HEK293 (cell line): Measurements from ENCODE around the gene UBAP2.

Experiments used
- CTCF ChIA-PET: fragments of 350-600 bp; formaldehyde crosslinking; extraction: SDS; loops from one replicate; lab custom pipeline; 2021; ENCODE audit warnings: antibody characterized with exemption; lab: Yijun Ruan, JAX
- POLR2A ChIA-PET: fragments of 300-600 bp; formaldehyde crosslinking; extraction: SDS; loops from one replicate; lab custom pipeline; 2020; ENCODE audit warnings: antibody characterized with exemption, inconsistent platforms; lab: Yijun Ruan, JAX
- H3K27ac ChIP-seq: fragments of 200-500 bp; sonication (Bioruptor generic); 2 replicates; pipeline ENCODE4 v1.5.1; 2014; ENCODE audit warnings: low read depth, low read length, control low read depth, inconsistent platforms; ENCODE audit errors: extremely low read depth
- H3K36me3 ChIP-seq, 2 experiments: fragments of 200-500 bp in 1 of 2; sonication (Bioruptor generic) in 1 of 2; 1 replicate in 1 of 2; 2 replicates in 1 of 2; pipeline ENCODE4 v1.5.1; 2014 to 2017; ENCODE audit warnings: inconsistent platforms in 2 of 2, low read length in 2 of 2; ENCODE audit not compliant: control insufficient read depth in 2 of 2, insufficient read depth in 1 of 2
- H3K4me1 ChIP-seq: fragments of 200-500 bp; sonication (Bioruptor generic); 2 replicates; pipeline ENCODE4 v1.5.1; 2014; ENCODE audit warnings: mild to moderate bottlenecking, low read length, inconsistent platforms; ENCODE audit not compliant: control insufficient read depth, insufficient read depth
- H3K4me3 ChIP-seq: 2 replicates; pipeline ENCODE4 v1.5.1; 2011; ENCODE audit warnings: low read depth, mild to moderate bottlenecking, control low read depth, low read length, moderate library complexity
- H3K9me3 ChIP-seq: fragments of 200-500 bp; sonication (Bioruptor generic); 2 replicates; pipeline ENCODE4 v1.5.1; 2014; ENCODE audit warnings: low read depth, low read length, inconsistent platforms; ENCODE audit not compliant: control insufficient read depth, insufficient read depth
- HOXD13 ChIP-seq: sonication (generic); formaldehyde crosslinking; IDR thresholded peaks from 2 replicates; pipeline ENCODE4 v1.8.0; 2022; ENCODE audit warnings: missing genetic modification reagents, borderline replicate concordance
- PRDM1 ChIP-seq: fragments of 450-650 bp; formaldehyde crosslinking; IDR thresholded peaks from 2 replicates; pipeline ENCODE4; 2016; ENCODE audit warnings: missing biosample characterization, missing genetic modification characterization
- WT1 ChIP-seq: fragments of 450-650 bp; formaldehyde crosslinking; IDR thresholded peaks from 2 replicates; pipeline ENCODE4 v1.5.1; 2016; ENCODE audit warnings: missing biosample characterization, missing genetic modification characterization
- ZBTB26 ChIP-seq: fragments of 450-650 bp; formaldehyde crosslinking; optimal IDR thresholded peaks from 2 replicates; pipeline ENCODE3; 2016; ENCODE audit warnings: missing biosample characterization, mild to moderate bottlenecking, missing genetic modification characterization
- ZBTB44 ChIP-seq: fragments of 450-650 bp; IDR thresholded peaks from 2 replicates; pipeline ENCODE4 v1.5.1; 2018; ENCODE audit warnings: missing biosample characterization, mild to moderate bottlenecking, missing genetic modification characterization
- ZNF121 ChIP-seq: fragments of 450-650 bp; formaldehyde crosslinking; IDR thresholded peaks from 2 replicates; pipeline ENCODE4 v1.5.1; 2016; ENCODE audit warnings: missing biosample characterization, missing genetic modification characterization
- ZNF155 ChIP-seq: fragments of 450-650 bp; formaldehyde crosslinking; IDR thresholded peaks from 2 replicates; pipeline ENCODE4 v1.5.1; 2016; ENCODE audit warnings: missing biosample characterization, missing genetic modification characterization
- ZNF175 ChIP-seq: fragments of 450-650 bp; formaldehyde crosslinking; IDR thresholded peaks from 2 replicates; pipeline ENCODE4 v1.5.1; 2016; ENCODE audit warnings: missing biosample characterization, missing genetic modification characterization
- ZNF23 ChIP-seq: fragments of 450-650 bp; formaldehyde crosslinking; IDR thresholded peaks from 2 replicates; pipeline ENCODE4 v1.5.1; 2016; ENCODE audit warnings: missing biosample characterization, missing genetic modification characterization, borderline replicate concordance
- ZNF324 ChIP-seq: fragments of 450-650 bp; formaldehyde crosslinking; IDR thresholded peaks from 2 replicates; pipeline ENCODE4 v1.5.1; 2016; ENCODE audit warnings: missing biosample characterization, missing genetic modification characterization
- ZNF341 ChIP-seq: fragments of 450-650 bp; formaldehyde crosslinking; IDR thresholded peaks from 2 replicates; pipeline ENCODE4; 2016; ENCODE audit warnings: low read depth, missing biosample characterization, missing genetic modification characterization
- ZNF404 ChIP-seq: fragments of 450-650 bp; formaldehyde crosslinking; IDR thresholded peaks from 2 replicates; pipeline ENCODE4 v1.5.1; 2017; ENCODE audit warnings: missing biosample characterization, missing genetic modification characterization
- ZNF426 ChIP-seq: fragments of 450-650 bp; formaldehyde crosslinking; IDR thresholded peaks from 2 replicates; pipeline ENCODE4 v1.5.1; 2017; ENCODE audit warnings: missing biosample characterization, missing genetic modification characterization, mild to moderate bottlenecking, inconsistent platforms, moderate library complexity
- ZNF548 ChIP-seq: fragments of 450-650 bp; formaldehyde crosslinking; IDR thresholded peaks from 2 replicates; pipeline ENCODE4 v1.5.1; 2016; ENCODE audit warnings: missing biosample characterization, missing genetic modification characterization
- ZNF677 ChIP-seq: fragments of 450-650 bp; IDR thresholded peaks from 2 replicates; pipeline ENCODE4 v1.5.0; 2018; ENCODE audit warnings: missing biosample characterization, mild to moderate bottlenecking, missing genetic modification characterization, moderate library complexity
- ZNF747 ChIP-seq: fragments of 450-650 bp; formaldehyde crosslinking; IDR thresholded peaks from 2 replicates; pipeline ENCODE4 v1.5.1; 2016; ENCODE audit warnings: missing biosample characterization, missing genetic modification characterization
- ZNF76 ChIP-seq: fragments of 450-650 bp; formaldehyde crosslinking; IDR thresholded peaks from 2 replicates; pipeline ENCODE4; 2016; ENCODE audit warnings: low read depth, missing biosample characterization, missing genetic modification characterization, borderline replicate concordance
- ZNF792 ChIP-seq: fragments of 450-650 bp; formaldehyde crosslinking; IDR thresholded peaks from 2 replicates; pipeline ENCODE4 v1.5.1; 2016; ENCODE audit warnings: missing biosample characterization, missing genetic modification characterization
- ZSCAN5A ChIP-seq: fragments of 450-650 bp; formaldehyde crosslinking; IDR thresholded peaks from 2 replicates; pipeline ENCODE4 v1.5.1; 2016; ENCODE audit warnings: missing biosample characterization, missing genetic modification characterization
- TF ChIP-seq, protein P1 (sequence below): fragments of 450-650 bp; formaldehyde crosslinking; IDR thresholded peaks from 2 replicates; pipeline ENCODE4 v1.5.1; 2016; ENCODE audit warnings: missing biosample characterization, missing genetic modification characterization
- TF ChIP-seq, protein P2 (sequence below): fragments of 450-650 bp; formaldehyde crosslinking; IDR thresholded peaks from 2 replicates; pipeline ENCODE4 v1.5.1; 2016; ENCODE audit warnings: missing biosample characterization, missing genetic modification characterization

UBAP2 gene

GRCh38 chr9:33942471-33943083 is 106.1 kb downstream of the UBAP2 start:
- Histone ChIP-seq H3K4me3 (no peak overlapping the region), H3K36me3 (peaks cover 20 to 80% of the 10 kb centered on the region in 2 experiments; a peak in 2 of 3 replicates), H3K9me3 (no peaks in the 10 kb centered on the region), H3K4me1 (no peaks in the 10 kb centered on the region), H3K27ac (no peak overlapping the region)
- ChIA-PET POLR2A (no interaction called here), CTCF (interaction anchor here (0.7 kb wide), 1 partner anchor 15 kb away, joined by 3 read pairs; no protein-coding TSS in a partner anchor)
- TF ChIP-seq ZNF324 (tag by site-specific recombination) (no peak), PRDM1 (tag by site-specific recombination) (no peak), ZNF548 (no peak), ZBTB44 (no peak), ZNF341 (tag by site-specific recombination) (no peak), ZNF175 (tag by site-specific recombination) (no peak), HOXD13 (no peak), ZNF76 (tag by site-specific recombination) (no peak)

GRCh38 chr9:33939924-33940874 is 108.5 kb downstream of the UBAP2 start:
- H3K4me1 ChIP-seq = no peaks in the 10 kb centered on the region
- H3K36me3 ChIP-seq = peaks cover 22 to 81% of the 10 kb centered on the region in 2 experiments; a peak in 2 of 3 replicates
- H3K9me3 ChIP-seq = no peaks in the 10 kb centered on the region
- no peak overlapping the region for H3K27ac ChIP-seq
- no peak for TF ChIP-seq ZNF747 (tag by site-specific recombination)
- TF ChIP-seq ZNF404 (tag by site-specific recombination) = no peak
- TF ChIP-seq ZNF677 (tag by site-specific recombination) = no peak
- TF ChIP-seq, protein P1, sequence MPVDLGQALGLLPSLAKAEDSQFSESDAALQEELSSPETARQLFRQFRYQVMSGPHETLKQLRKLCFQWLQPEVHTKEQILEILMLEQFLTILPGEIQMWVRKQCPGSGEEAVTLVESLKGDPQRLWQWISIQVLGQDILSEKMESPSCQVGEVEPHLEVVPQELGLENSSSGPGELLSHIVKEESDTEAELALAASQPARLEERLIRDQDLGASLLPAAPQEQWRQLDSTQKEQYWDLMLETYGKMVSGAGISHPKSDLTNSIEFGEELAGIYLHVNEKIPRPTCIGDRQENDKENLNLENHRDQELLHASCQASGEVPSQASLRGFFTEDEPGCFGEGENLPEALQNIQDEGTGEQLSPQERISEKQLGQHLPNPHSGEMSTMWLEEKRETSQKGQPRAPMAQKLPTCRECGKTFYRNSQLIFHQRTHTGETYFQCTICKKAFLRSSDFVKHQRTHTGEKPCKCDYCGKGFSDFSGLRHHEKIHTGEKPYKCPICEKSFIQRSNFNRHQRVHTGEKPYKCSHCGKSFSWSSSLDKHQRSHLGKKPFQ = no peak
- no peak for TF ChIP-seq ZSCAN5A
- TF ChIP-seq ZNF426 (tag by site-specific recombination) = no peak
- no peak for TF ChIP-seq ZNF23 (tag by site-specific recombination)
- TF ChIP-seq, protein P2, sequence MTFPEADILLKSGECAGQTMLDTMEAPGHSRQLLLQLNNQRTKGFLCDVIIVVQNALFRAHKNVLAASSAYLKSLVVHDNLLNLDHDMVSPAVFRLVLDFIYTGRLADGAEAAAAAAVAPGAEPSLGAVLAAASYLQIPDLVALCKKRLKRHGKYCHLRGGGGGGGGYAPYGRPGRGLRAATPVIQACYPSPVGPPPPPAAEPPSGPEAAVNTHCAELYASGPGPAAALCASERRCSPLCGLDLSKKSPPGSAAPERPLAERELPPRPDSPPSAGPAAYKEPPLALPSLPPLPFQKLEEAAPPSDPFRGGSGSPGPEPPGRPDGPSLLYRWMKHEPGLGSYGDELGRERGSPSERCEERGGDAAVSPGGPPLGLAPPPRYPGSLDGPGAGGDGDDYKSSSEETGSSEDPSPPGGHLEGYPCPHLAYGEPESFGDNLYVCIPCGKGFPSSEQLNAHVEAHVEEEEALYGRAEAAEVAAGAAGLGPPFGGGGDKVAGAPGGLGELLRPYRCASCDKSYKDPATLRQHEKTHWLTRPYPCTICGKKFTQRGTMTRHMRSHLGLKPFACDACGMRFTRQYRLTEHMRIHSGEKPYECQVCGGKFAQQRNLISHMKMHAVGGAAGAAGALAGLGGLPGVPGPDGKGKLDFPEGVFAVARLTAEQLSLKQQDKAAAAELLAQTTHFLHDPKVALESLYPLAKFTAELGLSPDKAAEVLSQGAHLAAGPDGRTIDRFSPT (tag by site-specific recombination) = no peak
- no peak for TF ChIP-seq ZBTB26
- TF ChIP-seq ZNF121 (tag by site-specific recombination) = no peak
- TF ChIP-seq ZNF155 (tag by site-specific recombination) = no peak
- TF ChIP-seq ZNF792 (tag by site-specific recombination) = no peak
- no peak for TF ChIP-seq WT1 (tag by site-specific recombination)
- no peak overlapping the region for H3K4me3 ChIP-seq
- ChIA-PET POLR2A (no interaction called here), CTCF (interaction anchor here (0.8 kb wide), 1 partner anchor 15 kb away, joined by 4 read pairs; no protein-coding TSS in a partner anchor)
